NCI-H187 (cell line): ENCODE results near the gene CCDC97.
"Not testable (repeated sequence)": the region's sequence is repeated elsewhere in the genome, so short reads cannot be mapped to it uniquely, and the experiment has no call there.

Source experiments
- DNase-seq, 2 experiments: peaks; one replicate each; lab custom pipeline; 2025; lab: John Stamatoyannopoulos, UW

Gene CCDC97

DNA sequence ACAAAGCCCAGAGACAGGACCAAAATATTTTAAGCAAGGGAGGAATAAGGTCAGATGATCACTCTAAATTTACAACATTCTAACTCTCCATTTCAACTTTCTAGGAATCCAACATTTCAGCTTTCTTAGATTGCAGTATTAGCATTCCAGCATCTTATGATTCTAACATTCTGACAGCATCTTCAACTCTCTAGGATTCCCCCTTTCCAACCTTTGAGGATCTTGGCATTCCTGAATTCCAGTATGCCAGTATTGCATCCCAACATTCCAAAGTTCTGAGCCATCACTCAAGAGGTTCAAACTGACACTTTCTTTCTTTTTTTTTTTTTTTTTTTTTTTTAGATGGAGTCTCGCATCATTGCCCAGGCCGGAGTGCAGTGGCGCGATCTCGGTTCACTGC lies 30.0 kb downstream of the CCDC97 start:
- no peak for DNase-seq

DNA sequence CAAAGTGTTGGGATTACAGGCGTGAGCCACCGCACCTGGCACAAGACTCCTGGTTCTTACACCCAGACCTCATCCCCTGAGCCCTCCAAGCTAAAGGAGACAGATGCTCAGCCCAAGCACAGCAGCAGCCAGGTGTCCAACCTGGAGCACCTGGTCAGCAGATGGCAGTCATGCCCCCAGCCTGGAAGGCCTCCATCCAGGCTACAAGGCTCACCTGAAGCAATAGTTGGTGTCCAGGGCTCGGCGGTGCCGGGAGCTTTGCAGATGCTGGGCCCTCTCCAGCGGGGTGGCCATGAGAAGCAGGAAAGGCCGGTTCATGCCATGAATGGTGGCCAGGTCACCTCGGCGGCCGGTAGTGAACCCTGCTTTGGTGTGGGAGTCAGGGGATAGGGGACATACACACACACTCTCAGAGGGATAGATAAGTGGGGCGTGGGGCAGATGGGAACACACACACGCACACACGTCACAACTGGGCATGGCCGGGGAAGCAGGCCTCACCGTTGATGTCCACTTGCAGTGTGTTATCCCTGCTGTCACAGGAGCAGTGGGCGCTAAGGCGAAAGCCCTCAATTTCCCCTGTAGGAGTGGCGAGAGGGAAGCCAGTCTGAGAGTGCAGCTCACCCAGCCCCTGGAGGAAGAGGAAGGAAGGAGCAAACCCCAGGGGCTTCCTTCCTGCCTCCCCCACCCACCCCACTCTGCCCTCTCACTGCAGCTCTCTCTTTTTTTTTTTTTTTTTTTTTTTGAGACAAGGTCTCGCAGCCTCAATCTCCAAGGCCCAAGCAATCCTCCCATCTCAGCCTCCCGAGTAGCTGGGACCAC lies 31.9 kb downstream of the CCDC97 start:
- DNase-seq = no peak

DNA sequence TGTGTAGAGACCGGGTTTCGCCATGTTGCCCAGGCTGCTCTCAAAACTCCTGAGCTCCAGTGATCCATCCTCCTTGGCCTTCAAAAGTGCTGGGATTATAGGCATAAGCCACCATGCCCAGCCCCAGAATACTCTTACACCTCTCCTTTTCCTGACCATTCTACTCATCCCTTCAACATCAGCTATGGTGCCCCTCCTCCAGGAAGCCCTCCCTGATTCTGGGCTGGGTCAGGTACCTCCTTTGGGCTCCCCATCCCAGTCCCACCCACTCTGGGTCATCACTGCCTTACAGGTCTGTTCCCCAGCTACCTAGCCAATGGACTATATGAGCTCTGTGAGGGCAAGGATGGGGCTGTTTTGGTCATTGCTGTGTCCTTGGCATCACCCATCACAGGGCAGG lies 34.2 kb downstream of the CCDC97 start:
- no peak for DNase-seq

DNA sequence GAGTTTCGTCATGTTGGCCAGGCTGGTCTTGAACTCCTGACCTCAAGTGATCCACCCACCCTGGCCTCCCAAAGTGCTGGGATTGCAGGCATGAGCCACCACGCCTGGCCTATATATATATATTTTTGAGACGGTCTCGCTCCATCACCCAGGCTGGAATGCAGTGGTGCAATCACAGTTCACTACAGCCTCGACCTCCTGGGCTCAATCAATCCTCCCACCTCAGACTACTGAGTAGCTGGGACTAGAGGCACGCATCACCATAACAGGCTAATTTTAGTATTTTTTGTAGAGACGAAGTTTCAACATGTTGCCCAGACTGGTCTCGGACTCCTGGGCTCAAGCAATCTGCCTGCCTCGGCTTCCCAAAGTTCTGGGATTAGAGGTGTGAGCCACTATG lies 36.9 kb downstream of the CCDC97 start:
- not testable (repeated sequence) for DNase-seq

DNA sequence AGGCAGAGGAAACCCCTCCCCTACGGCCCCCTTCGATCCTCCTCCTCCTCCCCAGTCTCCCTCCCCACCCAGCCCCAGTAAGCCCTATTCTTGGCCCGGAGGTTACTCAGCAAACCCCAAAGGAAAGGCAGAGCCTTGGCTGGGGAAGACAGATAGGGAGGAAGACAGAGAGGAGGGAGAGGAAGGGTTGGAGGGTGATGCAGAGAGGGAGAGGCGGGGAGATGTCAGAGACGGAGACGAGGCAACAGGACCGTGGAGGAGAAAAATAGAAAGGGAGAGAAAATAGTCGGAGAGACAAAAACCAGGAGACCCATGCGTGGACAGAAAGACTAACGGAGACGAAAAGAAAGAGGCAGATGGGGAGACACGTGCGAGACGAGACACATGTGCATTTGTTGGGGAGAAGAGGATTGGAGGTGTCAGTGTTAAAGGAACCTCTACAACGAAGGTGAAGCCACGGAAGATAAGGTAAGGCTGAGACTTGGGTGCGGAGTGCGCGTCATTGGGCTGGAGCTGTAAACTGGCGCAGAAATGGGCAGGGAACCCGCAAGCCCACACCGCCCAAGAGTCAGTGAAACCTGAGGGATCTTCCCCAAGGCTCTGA lies 40.9 kb downstream of the CCDC97 start:
- no peak for DNase-seq

DNA sequence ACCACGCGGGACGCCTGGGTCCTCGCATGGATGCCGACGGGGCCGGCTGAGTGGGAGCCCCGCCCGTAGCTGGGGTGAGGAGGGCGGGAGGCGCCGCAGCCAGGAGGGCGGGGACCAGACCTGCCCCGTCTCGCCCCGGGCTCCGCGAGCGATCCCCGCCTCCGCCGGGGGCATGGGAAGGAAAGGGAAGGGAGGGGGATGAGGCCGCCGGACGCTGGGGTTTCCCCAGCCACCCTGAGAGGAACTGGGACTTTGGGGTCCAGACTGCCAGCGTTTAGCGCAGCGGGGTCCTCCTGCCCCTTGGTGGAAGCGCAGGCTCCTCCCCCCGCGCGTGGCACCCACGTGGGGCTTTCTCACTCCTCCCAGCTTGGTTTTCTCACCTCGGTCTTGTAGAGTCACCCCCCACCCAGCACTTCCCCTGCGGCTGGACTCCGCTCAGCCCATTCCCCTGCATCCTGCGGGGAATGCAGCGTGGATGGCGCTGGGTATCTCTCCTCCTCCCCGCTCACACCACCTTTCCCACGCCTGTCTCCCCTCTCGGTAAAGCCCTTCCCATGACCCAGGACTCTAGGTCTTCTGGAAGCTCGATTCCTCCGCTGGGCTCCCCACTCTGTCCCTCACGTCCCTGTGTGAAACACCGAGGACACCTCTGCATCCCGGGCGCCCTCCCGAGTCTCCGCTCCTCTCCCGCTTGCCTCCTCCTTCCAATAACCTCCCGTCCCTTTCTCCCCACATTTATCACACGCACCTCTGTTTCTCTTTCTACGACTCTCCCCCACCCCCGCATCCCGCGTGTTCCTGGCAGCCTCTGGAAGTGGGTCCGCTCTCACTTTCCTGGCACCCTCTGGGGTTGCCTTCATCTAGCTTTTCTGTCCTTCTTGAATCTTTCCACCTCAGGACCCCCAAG lies 41.6 kb downstream of the CCDC97 start:
- DNase-seq = no peak

DNA sequence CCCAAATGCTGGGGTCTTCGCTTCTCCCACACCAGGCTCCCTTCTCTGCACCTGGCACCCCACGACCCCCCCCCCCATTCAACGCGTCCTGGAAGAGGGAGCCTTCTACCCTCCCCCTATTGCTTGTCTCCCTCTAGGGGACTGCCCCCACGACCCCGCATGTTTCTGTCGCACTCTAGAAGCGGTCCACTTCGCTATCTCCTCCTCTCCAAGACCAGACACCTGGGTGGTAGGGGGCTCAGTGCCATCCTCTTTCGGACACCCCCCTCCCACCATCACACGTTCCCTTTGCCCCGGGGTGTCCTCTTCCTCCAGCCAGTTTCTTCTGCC lies 42.3 kb downstream of the CCDC97 start:
- DNase-seq = no peak

DNA sequence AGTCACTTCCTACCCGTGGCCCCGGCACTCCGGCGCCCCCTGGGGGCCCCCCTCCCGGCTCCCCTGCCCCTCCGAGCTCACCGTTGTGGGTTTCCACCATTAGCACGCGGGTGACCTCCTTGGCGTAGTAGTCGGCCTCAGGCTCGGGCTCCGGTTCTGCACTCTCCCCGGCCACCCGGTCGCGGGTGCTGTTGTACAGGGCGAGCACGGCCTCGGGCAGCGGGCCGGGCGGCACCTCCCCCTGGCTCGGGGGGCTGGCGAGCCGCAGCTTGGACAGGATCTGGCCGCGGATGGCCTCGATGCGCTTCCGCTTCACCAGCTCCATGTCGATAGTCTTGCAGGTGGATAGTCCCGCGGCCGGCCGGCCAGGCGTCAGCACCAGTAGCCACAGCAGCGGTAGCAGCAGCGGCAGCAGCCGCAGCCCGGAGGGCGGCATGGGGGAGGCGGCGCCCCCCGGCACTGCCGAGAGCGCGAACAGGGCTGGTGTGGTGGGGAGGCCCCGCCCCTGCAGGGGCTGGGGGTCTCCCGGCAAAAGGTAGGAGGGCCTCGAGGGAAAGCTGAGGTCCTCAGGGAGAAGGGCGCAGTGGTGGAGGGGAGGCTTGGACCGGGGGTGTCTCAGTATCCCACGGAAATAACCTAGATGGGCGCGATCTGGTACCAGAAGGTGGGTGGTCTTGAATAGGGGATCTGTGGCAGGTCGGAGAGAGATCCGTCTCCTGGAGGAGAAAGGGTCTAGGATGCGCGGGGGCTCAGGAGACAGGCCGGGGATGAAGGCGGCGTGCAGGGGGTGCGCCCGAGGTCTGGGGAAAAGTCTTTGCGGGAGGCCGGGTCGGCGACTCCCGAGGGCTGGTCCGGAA lies 42.9 kb downstream of the CCDC97 start:
- DNase-seq = no peak

DNA sequence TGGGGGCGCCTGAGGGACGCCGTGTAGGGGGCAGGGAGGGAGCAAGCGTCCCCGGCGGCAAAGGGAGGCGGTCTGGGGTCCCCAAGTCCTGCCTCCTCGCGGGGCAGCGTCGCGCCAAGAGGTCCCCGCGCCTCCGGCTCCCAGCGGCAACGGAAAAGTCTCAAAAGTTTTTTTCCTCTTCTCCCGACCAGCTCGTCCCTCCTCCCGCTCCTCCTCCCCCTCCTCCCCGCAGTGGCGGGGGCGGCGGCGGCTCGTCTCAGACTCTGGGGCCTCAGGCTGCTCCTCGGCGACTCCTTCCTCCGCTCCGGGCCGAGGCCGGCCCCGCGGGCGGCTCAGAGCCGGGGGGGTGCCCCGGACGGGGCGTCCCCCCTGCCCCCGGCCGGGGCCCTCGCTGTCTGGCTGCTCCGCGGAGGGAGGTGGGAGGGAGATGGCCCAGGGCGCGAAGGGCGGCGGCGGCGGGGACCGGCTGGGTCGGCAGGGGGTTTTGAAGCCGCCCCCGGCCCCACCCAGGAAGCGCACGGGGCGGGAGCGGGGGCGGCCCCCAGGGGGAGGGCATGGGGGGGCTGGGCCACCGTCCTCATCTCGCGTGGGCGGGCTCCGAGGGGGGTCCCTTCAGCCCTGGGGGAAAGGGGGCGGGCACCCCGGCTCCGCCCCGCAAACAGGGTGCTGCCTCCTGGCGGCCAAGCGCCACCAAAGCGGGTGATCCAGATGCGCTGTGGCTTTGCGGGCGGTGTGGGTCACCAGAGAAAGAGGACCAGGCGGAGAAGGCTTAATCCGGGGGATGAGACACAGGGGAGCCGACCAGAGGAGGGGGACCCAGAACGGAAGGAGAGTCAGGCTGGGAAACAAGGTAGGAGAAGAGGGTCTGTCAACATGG lies 43.7 kb downstream of the CCDC97 start, which contains the start of gene TGFB1:
Gene TGFB1, minus strand, starts transcription at position 457 of the 877 bp plus-strand sequence. CDS start 878 bp downstream, outside the sequence.
- no peak for DNase-seq

DNA sequence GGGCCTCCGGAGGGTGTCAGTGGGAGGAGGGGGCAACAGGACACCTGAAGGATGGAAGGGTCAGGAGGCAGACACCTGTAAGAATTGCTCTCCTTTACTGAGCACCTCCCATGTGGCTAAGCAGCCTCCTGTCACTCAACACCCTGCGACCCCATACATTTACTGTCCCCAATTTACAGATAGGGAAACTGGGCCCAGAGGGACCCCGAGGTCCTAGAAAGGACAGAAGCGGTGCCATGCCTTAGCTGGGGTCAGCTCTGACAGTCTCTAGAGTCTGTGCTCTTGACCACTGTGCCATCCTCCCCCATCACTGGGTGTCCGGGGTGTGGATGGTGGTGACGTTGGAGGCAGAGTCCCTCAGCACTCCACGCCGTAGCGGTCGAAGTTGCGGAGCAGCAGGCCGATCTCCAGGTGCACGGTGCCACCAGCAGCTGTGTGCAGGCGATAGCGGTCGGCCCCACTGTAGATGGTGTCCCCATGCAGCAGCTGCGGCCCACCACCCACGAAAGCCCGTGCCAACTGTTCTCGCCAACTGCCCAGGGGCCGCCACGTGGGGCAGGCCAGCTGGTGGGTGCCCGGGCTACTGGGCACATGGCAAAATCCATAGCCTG lies 44.5 kb downstream of the CCDC97 start:
- no peak for DNase-seq

DNA sequence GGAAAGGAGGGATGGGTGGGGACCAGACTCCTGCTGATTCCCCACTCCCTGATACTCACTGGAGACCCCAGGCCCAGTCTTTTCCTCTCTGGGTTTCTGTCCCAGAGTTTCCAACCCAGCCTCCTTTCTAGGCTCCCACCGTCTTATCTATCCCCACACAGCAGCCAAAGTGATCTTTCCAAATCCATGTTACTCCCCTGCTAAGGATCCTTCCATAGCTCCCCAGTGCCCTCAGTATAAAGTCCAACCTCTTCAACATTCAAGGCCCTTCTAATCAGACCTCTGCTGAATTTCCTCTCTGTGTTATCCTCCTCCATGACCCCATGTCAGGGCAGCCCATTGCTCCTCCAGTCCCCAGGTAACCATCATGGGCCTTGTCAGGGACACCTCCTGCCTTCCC lies 45.1 kb downstream of the CCDC97 start:
- DNase-seq = no peak

DNA sequence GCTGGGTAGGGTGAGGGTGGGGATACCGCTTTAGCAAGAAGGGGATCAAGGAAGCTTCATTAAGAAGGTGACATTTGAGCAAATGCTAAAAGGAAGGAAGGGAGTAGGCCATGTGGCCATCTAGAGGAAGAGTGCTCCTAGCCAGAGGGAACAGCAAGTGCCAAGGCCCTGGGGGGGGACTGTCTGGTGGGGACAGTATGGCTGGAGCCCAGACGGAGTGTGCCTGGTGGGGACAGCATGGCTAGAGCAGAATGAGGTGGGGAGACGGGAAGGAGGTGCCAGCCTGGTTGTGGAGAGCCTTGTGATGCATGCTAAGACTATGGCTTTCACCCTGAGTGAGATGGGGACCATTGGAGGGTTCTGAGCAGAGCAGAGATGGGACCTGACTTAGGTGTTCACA lies 45.8 kb downstream of the CCDC97 start:
- DNase-seq = no peak

DNA sequence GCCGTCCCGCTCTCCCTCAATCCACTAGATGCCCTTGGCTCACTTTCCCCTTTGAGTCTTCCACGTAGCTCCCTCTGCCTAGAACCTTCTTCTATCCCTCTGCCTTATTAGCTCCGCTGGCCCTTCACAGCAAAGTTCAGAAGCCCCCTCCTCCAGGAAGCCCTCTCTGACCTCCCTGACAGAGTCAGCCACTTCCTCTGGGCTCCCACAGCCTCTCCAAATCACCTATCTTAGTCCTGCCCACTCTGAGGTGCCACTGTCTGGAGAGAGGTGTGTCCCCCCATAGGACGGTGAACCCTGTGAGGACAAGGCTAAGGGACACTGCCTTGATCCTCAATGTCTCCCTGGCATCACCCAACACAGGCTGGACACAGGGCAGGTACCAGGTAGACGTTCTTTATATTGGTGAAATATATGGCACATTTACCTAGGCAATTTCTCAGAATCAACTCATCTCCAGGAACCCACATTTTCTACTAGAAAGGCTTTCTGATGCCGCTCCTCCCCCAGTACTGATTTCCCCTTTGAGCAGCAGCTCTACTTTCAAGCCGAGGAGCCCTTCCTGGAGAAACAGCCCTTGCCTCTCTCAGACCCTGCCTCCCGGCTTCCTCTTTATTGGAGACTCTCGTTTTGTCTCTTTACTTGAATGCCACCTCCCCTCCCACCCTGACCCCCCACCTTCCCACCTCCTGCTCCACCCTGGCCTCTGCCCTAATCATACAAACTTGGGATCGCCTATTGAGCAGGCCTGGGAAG lies 47.2 kb downstream of the CCDC97 start:
- no peak for DNase-seq

DNA sequence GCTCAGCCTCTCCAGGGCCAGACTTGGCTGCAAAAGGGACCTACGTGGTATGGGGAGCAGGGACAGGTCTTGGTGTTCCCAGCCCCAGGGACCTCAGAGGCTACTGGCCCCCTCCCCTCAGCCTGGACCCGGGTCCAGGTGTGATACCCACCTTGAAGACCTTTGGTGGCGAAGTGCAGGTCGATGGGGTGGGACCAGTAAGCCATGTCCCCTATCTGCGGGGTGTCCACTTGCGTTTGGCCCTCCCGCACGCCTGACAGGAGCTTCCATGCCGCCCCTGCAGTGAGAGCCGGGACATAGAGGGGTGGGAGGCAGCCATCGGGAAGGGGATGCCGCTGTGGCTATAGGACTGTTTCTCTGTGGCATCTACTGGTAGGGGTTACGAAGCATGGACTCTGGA lies 47.8 kb downstream of the CCDC97 start:
- no peak for DNase-seq

DNA sequence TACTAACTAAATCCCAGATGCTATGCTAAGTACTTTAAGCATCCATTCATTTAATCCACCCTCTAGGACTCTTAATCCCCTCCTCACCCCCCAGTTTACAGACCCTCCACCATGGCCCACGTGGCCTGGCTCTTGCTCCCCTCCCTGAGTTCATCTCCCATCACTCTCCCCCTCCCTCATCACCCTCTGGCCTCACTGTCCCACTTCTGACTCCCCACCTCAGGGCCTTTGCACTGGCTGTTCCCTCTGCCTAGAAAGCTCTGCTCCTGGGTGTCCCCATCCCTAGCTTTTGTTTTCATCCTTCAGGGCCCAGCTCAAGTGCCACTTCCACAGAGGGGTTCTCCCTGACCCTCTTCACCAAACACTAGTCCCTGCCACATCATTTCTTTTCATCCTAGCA lies 49.8 kb downstream of the CCDC97 start:
- no peak for DNase-seq

DNA sequence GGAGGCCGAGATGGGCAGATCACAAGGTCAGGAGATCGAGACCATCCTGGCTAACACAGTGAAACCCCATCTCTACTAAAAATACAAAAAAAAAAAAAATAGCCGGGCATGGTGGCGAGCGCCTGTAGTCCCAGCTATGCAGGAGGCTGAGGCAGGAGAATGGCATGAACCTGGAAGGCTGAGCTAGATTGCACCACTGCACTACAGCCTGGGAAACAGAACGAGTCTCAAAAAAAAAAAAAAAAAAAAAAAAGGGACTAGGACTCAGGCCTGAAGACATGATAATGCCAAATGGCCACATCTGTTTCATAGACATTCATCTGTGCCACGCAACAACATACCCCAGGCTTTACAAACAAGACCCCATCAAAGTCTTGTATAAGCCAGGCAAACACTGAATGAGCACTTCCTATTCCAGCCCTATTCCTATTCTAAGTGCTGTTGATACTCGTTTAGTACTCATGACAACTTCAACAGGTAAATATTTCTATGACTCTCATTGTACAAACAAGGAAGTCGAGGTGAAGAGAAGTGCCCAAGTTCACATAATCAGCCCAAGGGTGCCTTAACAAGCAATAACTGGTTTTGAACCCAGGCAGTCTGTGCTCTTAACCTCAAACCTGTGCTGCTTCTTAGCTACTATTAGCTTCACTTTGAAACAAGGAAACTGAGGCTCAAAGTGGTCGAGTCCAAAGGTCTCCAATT lies 52.3 kb downstream of the CCDC97 start:
- no peak for DNase-seq

DNA sequence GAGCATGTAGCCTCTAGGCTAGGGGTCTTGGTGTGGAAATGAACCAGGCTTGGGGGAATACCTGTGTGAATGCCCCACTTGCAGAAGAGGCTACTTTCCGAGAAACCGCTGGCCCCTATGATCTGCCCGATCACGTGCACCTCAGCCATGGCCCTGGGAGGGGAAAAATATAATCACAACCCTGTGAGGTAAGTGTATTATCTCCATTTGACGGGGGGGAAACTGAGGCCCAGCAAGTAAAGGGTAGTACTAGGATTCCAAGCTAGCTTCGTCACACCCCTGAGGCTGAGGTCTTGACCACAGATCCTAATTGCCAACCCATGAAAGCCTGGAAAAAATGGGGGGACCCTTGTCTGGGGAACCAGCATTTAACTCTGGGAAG lies 53.4 kb downstream of the CCDC97 start:
- DNase-seq = no peak

DNA sequence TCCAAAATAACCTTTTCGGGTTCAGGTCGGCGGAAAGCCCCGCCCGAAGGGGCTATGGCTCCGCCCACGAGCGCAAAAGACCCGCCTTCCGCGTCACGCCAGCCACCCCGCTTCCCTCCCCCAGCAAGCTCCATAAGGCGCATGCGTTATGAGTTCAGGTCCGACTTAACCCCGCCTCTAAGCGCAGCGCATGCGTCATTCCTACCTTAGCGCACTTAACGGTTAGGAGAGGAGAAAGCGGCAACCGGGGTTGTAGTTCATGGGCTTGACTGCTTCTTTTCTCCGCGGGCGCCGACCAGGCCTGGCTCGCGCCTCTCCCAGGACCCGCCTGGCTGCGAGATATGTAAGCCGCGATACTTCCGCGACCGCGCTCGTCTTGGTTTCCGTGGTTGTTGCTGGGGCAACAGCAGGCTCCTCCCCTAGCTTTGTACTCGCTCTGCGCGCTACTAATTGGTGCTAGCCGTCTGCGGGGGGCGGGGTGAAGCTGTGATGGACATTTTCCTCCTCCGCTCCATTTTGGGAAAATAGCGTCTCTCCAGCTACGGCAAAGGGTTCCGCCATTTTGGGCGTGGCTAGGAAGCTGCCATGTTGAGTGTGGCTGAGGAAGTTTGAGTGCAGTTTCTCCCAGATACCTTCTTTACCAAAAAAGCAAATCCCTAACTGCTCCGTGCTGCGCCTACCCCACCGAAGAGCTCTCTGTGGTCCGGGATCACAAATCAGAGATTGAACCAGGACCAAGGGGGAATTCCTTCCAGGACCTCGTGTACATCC lies 54.0 kb downstream of the CCDC97 start, which contains the start of gene B9D2:
Gene B9D2, minus strand, starts transcription at position 397 of the 771 bp plus-strand sequence. CDS start 630 bp downstream, outside the sequence.
- DNase-seq = peak; percentile 98 to 100
